Activated effector memory CD4-positive, alpha-beta T cell treated with Interleukin-2 at 50 U/mL for 16 hours (primary cell): ENCODE measurements around the gene MAP3K5.
"Not testable (repeated sequence)": the region's sequence is repeated elsewhere in the genome, so short reads cannot be mapped to it uniquely, and the experiment has no call there.

Experiments
- DNase-seq: peaks from one replicate; pipeline ENCODE4 v3.0.0-alpha.2; 2020

The MAP3K5 gene

DNA sequence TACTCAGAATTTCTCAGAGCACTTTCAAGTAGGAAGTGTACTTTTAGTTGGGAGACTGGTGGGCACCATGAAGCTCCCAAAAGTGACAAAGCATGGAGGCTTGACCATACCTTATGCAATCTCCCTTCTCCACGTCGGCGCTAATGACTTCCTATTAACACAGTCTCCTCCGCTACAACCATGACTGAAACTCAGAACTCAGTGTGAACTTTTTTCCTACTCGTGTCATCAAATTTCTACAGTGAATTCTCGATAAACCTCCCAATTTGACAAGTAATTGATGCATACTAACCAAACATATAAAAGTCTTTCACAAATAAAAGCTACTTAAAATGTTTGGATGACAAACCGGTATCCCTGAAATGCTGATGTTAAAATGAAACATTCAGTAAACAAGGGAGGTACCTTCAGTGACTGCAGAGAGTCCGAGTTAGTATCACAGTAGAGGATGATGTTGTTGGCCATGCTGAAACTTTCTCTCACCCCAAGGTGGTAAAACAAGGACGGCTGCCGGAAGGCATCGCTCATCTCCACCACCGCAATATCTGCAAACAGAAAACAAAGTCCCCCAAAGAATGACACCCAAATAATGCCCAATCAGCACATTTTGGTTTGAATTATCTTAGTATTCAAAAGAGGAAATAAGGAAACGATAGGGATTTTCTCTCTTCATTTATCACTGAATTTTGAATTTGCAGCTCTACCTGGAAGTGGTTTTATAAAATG lies 72.1 kb downstream of the MAP3K5 start:
- DNase-seq, result no peak

GRCh38 chr6:136719280-136720044 lies 72.8 kb downstream of the MAP3K5 start:
- no peak for DNase-seq

DNA sequence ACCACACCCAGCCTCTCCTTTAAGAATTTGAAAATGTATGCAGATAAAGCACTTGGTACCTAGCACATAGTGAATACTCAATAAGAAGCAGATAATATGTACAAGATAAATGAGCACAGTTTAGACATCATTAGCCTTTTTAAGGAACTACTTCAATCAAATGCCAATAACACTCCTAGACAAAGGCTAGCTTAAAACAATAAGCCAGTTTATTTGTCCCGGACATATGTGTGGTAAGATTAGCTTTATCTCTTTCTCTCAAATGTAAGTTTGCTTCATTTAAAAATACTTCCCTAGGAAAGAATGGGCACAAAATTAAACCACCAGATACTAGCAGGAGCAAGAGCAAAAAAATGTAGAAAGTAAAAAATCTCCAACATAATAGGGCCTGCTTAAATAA lies 73.8 kb downstream of the MAP3K5 start:
- no peak for DNase-seq

DNA sequence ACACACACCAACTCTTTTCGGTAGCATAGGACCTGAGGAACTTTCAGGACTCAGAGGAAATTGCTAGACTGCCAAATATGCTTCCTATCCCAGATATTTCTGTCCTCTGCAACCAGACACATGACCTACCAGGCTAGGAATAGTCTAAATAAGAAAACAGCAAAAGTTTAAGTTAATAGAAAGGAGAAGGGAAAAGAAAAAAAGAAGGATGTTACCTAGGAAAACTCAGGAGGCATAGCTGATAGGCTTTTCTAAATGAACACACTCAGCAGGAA lies 74.6 kb downstream of the MAP3K5 start:
- DNase-seq, result no peak

DNA sequence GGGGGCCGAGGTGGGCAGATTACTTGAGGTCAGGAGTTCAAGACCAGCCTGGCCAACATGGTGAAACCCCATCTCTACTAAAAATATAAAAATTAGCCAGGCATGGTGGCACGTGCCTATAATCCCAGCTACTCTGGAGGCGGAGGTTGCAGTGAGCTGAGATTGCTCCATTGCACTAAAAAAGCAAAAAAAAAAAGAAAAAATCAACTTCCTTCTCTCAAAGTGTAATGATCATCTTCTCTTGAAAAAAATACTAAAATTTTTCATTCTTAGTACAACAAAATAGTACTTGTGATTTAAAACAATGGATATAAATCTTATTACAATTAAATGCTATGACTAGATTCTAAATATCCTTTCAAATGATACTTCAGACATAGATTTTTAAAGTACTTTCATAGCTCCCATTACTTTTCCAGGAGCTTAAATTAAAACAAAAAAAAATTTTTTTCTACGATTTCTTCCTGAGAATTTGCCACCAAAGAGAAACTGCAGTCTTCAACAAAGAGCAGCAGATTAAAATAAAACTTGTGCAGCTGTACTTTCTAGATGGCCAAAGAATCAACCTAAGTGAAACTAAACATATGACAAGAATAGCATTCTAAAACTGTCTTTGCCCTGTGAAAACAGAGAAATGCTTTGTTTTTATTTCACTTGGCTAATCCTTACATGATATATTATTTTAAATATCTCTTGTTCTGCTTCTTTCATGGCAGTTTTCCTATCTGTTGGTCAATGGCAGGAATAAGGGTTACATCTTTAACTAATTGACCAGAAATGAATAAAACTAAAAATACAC lies 75.2 kb downstream of the MAP3K5 start:
- no peak for DNase-seq

DNA sequence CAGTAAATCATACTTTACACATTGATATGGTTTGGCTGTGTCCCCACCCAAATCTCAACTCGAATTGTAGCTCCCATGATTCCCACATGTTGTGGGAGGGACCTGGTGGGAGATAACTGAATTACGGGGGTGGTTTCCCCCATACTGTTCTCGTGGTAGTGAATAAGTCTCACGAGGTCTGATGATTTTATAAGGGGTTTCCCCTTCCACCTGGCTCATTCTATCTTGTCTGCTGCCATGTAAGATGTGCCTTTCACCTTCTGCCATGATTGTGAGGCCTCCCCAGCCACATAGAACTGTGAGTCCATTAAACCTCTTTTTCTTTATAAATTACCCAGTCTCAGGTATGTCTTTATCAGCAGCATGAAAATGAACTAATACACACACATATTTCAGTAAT lies 79.6 kb downstream of the MAP3K5 start:
- not testable (repeated sequence) for DNase-seq

DNA sequence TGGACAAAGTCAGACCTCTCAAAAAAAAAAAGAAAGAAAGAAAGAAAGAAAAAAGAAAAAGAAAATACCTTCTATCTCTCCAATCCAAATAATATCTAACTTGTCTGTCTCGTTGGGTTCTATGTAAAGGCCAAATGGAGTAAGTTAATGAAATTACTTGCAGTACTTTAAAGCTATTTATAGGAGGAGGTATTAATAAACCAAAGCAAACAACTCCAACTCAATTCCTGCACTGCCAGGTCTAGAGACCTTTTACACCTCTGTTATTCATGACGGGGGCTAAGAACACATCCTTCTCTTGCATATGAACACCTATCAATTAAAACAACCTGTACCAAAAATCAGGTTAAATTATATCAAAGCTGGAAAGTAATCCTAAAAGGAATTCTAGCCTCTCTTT lies 80.6 kb downstream of the MAP3K5 start:
- DNase-seq, result no peak

GRCh38 chr6:136710877-136711552 lies 81.3 kb downstream of the MAP3K5 start:
- no peak for DNase-seq

DNA sequence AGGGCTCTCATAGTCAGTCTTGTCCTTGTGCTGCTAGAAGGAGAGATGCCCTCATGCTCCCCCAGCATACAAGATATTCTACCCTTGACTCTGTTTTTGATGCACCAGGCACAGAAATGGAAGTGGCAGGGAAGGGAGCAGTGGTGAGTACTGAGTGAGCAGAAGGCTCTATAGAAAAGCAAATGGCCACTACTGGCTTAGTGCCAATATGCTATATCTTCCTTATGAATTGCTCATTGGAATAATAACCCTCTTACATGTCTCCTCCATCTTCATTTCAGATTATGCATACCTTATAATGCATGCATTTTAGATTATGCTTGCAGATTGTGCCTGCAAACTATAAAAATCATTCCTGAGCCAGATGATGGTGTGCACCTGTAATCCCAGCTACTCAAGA lies 82.8 kb downstream of the MAP3K5 start:
- no peak for DNase-seq

DNA sequence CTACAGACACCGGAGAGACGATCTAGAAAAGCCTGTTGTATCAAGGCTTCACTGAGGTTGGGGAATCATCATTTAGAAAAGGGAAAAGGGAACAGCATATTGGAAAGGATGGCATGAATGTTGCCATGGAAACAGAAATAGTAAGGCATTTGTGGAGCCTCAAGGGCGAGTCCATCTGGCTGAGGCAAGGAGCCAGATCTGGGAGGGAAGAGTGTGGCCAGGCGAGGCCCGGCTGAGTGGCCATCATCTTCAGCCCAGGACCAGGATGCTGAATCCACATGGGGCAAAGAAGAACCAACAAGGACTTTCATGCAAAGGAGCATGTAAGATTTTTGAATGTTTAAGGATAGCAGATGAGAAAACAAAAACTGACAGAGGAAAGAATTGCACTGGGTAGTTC lies 85.8 kb downstream of the MAP3K5 start:
- no peak for DNase-seq

- no peak for DNase-seq
Observed at GRCh38 chr6:136703331-136703865, 88.9 kb downstream of the MAP3K5 start.

DNA sequence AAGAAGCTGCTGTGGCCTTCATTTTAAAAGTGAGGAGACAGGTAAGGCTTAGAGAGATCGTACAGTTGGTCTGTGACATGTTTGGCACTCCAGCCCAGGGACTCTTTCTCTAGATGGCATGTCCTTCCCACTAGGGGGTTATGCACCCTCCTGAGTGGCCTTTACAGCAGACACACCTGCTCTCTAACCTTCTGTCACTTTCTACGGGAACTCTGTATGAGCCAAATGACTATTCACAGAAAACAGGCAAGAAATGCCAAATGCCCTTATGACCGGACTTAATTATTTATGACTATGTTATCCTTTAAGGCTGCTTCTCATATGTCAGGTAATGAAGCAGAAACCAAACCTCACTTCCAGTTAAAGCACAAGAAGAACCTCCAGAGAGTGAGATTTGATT lies 91.2 kb downstream of the MAP3K5 start:
- DNase-seq, result no peak

DNA sequence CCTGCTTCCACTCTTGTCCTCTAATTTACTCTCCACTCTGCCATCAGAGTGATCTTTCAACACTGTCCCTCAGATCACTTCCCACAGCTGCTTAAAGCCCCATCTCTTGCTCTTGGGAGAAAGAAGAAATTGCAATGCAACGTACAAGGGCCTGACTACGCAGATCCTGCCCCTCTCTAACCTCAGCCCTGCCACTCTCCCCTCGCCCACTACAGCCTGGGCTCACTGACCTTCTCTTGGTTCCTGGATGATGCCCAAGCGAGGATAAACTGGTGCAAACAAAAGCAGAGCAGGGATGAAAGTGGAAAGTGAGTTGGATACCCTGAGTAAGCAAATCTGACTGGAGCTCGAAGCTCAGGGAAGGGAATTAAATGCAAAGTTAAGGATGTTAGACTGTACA lies 92.9 kb downstream of the MAP3K5 start:
- DNase-seq, result no peak

DNA sequence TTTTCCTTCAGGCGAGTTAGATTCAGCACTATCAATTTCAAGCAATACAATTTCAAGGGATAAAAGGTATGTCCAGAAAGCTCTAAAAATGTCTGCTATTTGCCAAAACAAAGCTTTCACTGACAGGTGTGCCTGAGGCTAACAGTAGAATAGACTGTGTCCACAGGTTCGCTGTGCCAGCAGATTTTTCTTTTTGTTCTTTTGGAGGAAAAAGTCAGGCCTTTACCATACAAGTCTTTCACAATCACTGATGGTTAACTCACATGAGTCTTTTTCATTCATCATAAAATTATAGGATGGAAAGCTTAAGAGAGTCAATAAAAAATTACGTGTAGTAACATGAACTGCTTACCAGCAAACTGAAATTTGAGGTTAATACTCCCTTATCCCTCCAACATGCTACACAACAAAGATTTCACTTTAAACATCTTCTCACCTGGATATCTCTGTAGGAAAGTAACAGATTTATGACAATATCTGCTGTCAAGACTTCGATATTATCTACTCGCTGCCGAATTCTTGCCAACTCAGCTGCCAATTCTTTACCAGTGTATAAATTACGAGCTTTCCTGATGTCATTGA lies 95.4 kb downstream of the MAP3K5 start:
- DNase-seq, result no peak

- no peak for DNase-seq
Observed at GRCh38 chr6:136696238-136696637, 96.0 kb downstream of the MAP3K5 start.

DNA sequence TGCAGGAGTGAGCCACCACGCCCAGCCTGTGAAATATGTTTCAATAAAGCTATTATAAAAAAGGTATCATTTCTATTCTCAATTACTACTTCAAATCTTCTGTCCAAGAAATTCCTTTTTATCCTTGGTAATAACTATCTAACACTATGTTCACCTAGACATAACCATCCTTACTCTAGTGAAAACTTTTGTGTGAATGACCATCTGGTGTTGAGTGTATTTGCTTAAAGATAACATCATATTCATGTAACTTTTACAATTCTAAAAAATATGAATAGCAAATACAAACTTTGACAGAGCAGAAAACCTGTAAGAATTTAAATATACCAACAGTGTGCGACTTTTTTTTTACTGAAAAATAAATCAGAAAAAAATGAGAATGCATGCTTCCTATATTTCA lies 96.9 kb downstream of the MAP3K5 start:
- DNase-seq, result no peak

- DNase-seq, result no peak
Observed at GRCh38 chr6:136693090-136693489, 99.2 kb downstream of the MAP3K5 start.

- not testable (repeated sequence) for DNase-seq
Observed at GRCh38 chr6:136687894-136688293, 104.4 kb downstream of the MAP3K5 start.

GRCh38 chr6:136685540-136686108 lies 106.7 kb downstream of the MAP3K5 start:
- DNase-seq, result no peak

- DNase-seq, result no peak
Observed at GRCh38 chr6:136684466-136684865, 107.8 kb downstream of the MAP3K5 start.

GRCh38 chr6:136683209-136683941 lies 108.9 kb downstream of the MAP3K5 start:
- no peak for DNase-seq

DNA sequence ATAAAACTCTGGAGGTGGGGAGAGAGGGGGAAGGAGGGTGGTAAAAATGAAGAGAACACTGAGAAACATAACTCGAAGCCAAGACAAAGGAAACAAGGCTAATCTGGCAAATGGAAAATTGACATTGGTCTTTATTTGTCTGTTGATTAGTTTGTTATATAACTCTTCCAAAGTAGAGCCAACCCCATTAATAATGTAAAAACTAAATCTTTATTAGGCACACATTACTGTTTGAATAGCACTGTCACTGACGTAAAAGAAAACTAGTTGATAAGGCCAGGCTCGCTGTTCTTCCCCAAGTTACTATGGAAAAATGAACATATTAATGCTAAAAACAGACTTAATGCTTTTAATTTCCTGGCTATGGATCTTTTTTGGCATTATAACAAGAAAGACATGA lies 110.0 kb downstream of the MAP3K5 start:
- DNase-seq, result no peak
